AG04449 (cell line): Measurements from ENCODE around the gene PPP2CA.
A peak's percentile ranks its signal among the peaks of the same experiment; 100 is the strongest.

Source experiments
- CTCF ChIA-PET: fragments of 350-600 bp; formaldehyde crosslinking; extraction: SDS; loops from one replicate; lab custom pipeline; 2021; ENCODE audit warnings: antibody characterized with exemption; lab: Yijun Ruan, JAX
- POLR2A ChIA-PET: fragments of 400-600, 350-600 bp; formaldehyde crosslinking; extraction: SDS; loops from one replicate; lab custom pipeline; 2020; ENCODE audit warnings: antibody characterized with exemption, inconsistent platforms; lab: Yijun Ruan, JAX
- DNase-seq: peaks from one replicate; pipeline ENCODE4 v3.0.0-alpha.2; 2010; ENCODE audit warnings: low read depth, low spot score
- H3K4me3 ChIP-seq: 2 replicates; pipeline ENCODE4 v1.5.1; 2011; ENCODE audit warnings: low read depth, mild to moderate bottlenecking, control low read depth, low read length
- CTCF ChIP-seq: IDR thresholded peaks from one replicate; pipeline ENCODE4 v1.5.1; 2011; ENCODE audit warnings: mild to moderate bottlenecking, moderate library complexity, low read length, control low read depth, inconsistent platforms; ENCODE audit not compliant: insufficient read depth; ENCODE audit errors: missing control alignments

Gene PPP2CA

GRCh38 chr5:134176511-134177368 is 49.1 kb downstream of the PPP2CA start, which contains the start of gene SKP1:
SKP1 (minus strand) TSS chr5:134176950; CDS start chr5:134174022, 2,928 bp downstream.
- POLR2A ChIA-PET, result interaction anchor here (0.6 to 3.3 kb wide), 26 partner anchors 8 to 446 kb away, joined by 3 to 28 read pairs (median 4); partner anchors contain the start of gene PPP2CA
- TF ChIP-seq CTCF, result no peak
- peak within 1 kb of the TSS; percentile 97 for H3K4me3 ChIP-seq
- CTCF ChIA-PET, result interaction anchor here (1.1 to 4.3 kb wide), 7 partner anchors 10 to 401 kb away, joined by 3 to 31 read pairs (median 5); partner anchors contain the start of gene PPP2CA
- no peak for DNase-seq

GRCh38 chr5:134175921-134176510 is 49.9 kb downstream of the PPP2CA start:
- ChIA-PET CTCF (interaction anchor here (1.1 to 4.3 kb wide), 7 partner anchors 11 to 402 kb away, joined by 3 to 31 read pairs (median 5); partner anchors contain the start of gene PPP2CA), POLR2A (interaction anchor here (0.6 to 3.3 kb wide), 21 partner anchors 9 to 447 kb away, joined by 3 to 28 read pairs (median 4); partner anchors contain the start of gene PPP2CA)
- TF ChIP-seq CTCF, result no peak
- peak overlapping the region; percentile 97 for H3K4me3 ChIP-seq
- no peak for DNase-seq

GRCh38 chr5:134174841-134175839 is 50.7 kb downstream of the PPP2CA start:
- H3K4me3 ChIP-seq, result peak overlapping the region; percentile 97
- CTCF ChIA-PET, result interaction anchor here (1.3 to 4.3 kb wide), 5 partner anchors 8 to 385 kb away, joined by 3 to 31 read pairs (median 10); no protein-coding TSS in a partner anchor
- POLR2A ChIA-PET, result interaction anchor here (0.7 to 3.3 kb wide), 3 partner anchors 29 to 50 kb away, joined by 3 to 28 read pairs (median 3); partner anchors contain the start of gene PPP2CA
- TF ChIP-seq CTCF, result no peak
- DNase-seq, result no peak

GRCh38 chr5:134171972-134172371 is 53.9 kb downstream of the PPP2CA start:
- H3K4me3 ChIP-seq, result no peak overlapping the region
- DNase-seq, result no peak
- TF ChIP-seq CTCF, result no peak
- ChIA-PET CTCF (interaction anchor here (1.4 to 4.6 kb wide), 3 partner anchors 26 to 132 kb away, joined by 3 to 18 read pairs (median 8); no protein-coding TSS in a partner anchor), POLR2A (no interaction called here)

GRCh38 chr5:134162592-134162991 is 63.3 kb downstream of the PPP2CA start:
- ChIA-PET POLR2A (interaction anchor here (1.8 kb wide), 1 partner anchor 14 kb away, joined by 9 read pairs; the partner anchor contains the start of gene SKP1), CTCF (interaction anchor here (0.9 to 32.3 kb wide), 4 partner anchors 12 to 122 kb away, joined by 3 to 659 read pairs (median 16); partner anchors contain the start of gene SKP1)
- no peak for DNase-seq
- TF ChIP-seq CTCF, result no peak
- no peak overlapping the region for H3K4me3 ChIP-seq
